WTC11 (cell line): ENCODE results near the gene CORO2B. TPM values are rescaled to one million over a fixed set of nuclear protein-coding genes. Genes with fewer than 3 reads are reported as not detected.

Experiments
- ATAC-seq: fragments of 200-7000 bp; cut with Tn5 transposase; 2 replicates; pipeline ENCODE4 v1.10.0; 2021; ENCODE audit warnings: mild to moderate bottlenecking, moderate library complexity
- CTCF ChIA-PET: fragments of 300-600 bp; sonication (Branson Sonifier 250); formaldehyde crosslinking; loops from one replicate; lab custom pipeline; 2021; ENCODE audit warnings: antibody characterized with exemption; lab: Charles Lee
- POLR2A ChIA-PET: fragments of 350-600 bp; sonication (Branson Sonifier 250); formaldehyde crosslinking; loops from one replicate; lab custom pipeline; 2021; ENCODE audit warnings: antibody characterized with exemption; lab: Charles Lee
- DNase-seq: peaks from one replicate; pipeline ENCODE4 v3.0.0; 2021; ENCODE audit warnings: low spot score
- H3K27ac Mint-ChIP-seq: 2 replicates; pipeline ENCODE4 v1.8.0; 2021; ENCODE audit warnings: mixed read lengths
- H3K27me3 Mint-ChIP-seq: 2 replicates; pipeline ENCODE4 v1.8.0; 2021; ENCODE audit warnings: low read depth, mild to moderate bottlenecking, moderate library complexity, mixed read lengths
- H3K36me3 Mint-ChIP-seq: 2 replicates; pipeline ENCODE4 v1.8.0; 2021; ENCODE audit warnings: mixed read lengths
- H3K4me1 Mint-ChIP-seq: 2 replicates; pipeline ENCODE4 v1.8.0; 2022; ENCODE audit warnings: mixed read lengths
- H3K4me3 Mint-ChIP-seq: 2 replicates; pipeline ENCODE4 v1.8.0; 2021; ENCODE audit warnings: mild to moderate bottlenecking, moderate library complexity, mixed read lengths
- H3K9me3 Mint-ChIP-seq: 2 replicates; pipeline ENCODE4 v1.8.0; 2021; ENCODE audit warnings: mixed read lengths
- AFF4 ChIP-seq: sonication (generic); formaldehyde crosslinking; IDR thresholded peaks from 2 replicates; pipeline ENCODE4 v1.8.1; 2023; ENCODE audit warnings: mild to moderate bottlenecking, missing genetic modification reagents, borderline replicate concordance
- AR ChIP-seq: fragments of 250-450 bp; sonication (Bioruptor Pico); IDR thresholded peaks from 2 replicates; pipeline ENCODE4 v1.9.0; 2021; ENCODE audit warnings: mild to moderate bottlenecking
- ARID4B ChIP-seq: sonication (generic); formaldehyde crosslinking; IDR thresholded peaks from 2 replicates; pipeline ENCODE4 v1.8.0; 2023; ENCODE audit warnings: missing genetic modification reagents, mild to moderate bottlenecking, borderline replicate concordance
- CREB1 ChIP-seq: sonication (generic); formaldehyde crosslinking; IDR thresholded peaks from 2 replicates; pipeline ENCODE4 v1.8.0; 2023; ENCODE audit warnings: mild to moderate bottlenecking, missing genetic modification reagents
- CREM ChIP-seq: sonication (generic); formaldehyde crosslinking; IDR thresholded peaks from 2 replicates; pipeline ENCODE4 v1.8.1; 2022; ENCODE audit warnings: mild to moderate bottlenecking, missing genetic modification reagents, moderate library complexity
- EMX1 ChIP-seq: fragments of 250-450 bp; sonication (Bioruptor Pico); IDR thresholded peaks from 2 replicates; pipeline ENCODE4 v1.8.0; 2021; ENCODE audit warnings: mild to moderate bottlenecking
- ETV6 ChIP-seq: sonication (generic); formaldehyde crosslinking; IDR thresholded peaks from 2 replicates; pipeline ENCODE4 v1.8.1; 2022; ENCODE audit warnings: mild to moderate bottlenecking, missing genetic modification reagents
- FOXJ3 ChIP-seq: sonication (generic); formaldehyde crosslinking; IDR thresholded peaks from 2 replicates; pipeline ENCODE4 v1.9.0; 2021; ENCODE audit warnings: missing genetic modification reagents, mild to moderate bottlenecking, borderline replicate concordance
- FOXK1 ChIP-seq: sonication (generic); formaldehyde crosslinking; IDR thresholded peaks from 2 replicates; pipeline ENCODE4 v1.8.0; 2022; ENCODE audit warnings: mild to moderate bottlenecking, moderate library complexity, missing genetic modification reagents
- GRHL2 ChIP-seq: fragments of 250-450 bp; sonication (Bioruptor Pico); IDR thresholded peaks from 2 replicates; pipeline ENCODE4 v1.8.0; 2022; ENCODE audit warnings: mild to moderate bottlenecking, moderate library complexity; ENCODE audit not compliant: insufficient replicate concordance, severe bottlenecking
- JAZF1 ChIP-seq: fragments of 250-450 bp; sonication (Bioruptor Pico); IDR thresholded peaks from 2 replicates; pipeline ENCODE4 v1.9.0; 2021; ENCODE audit warnings: moderate library complexity, mild to moderate bottlenecking, inconsistent platforms
- JUN ChIP-seq: sonication (generic); formaldehyde crosslinking; IDR thresholded peaks from 2 replicates; pipeline ENCODE4 v1.8.0; 2023; ENCODE audit warnings: mild to moderate bottlenecking, missing genetic modification reagents
- KAT7 ChIP-seq: sonication (generic); formaldehyde crosslinking; IDR thresholded peaks from 2 replicates; pipeline ENCODE4 v1.8.1; 2023; ENCODE audit warnings: missing genetic modification reagents, mild to moderate bottlenecking, borderline replicate concordance
- MAX ChIP-seq: sonication (generic); formaldehyde crosslinking; IDR thresholded peaks from 2 replicates; pipeline ENCODE4 v1.8.0; 2022; ENCODE audit warnings: mild to moderate bottlenecking, missing genetic modification reagents
- MLX ChIP-seq: sonication (generic); formaldehyde crosslinking; IDR thresholded peaks from 2 replicates; pipeline ENCODE4 v1.8.1; 2023; ENCODE audit warnings: mild to moderate bottlenecking, missing genetic modification reagents, moderate library complexity
- NFYB ChIP-seq: sonication (generic); formaldehyde crosslinking; conservative IDR thresholded peaks from 2 replicates; pipeline ENCODE4 v1.8.0; 2022; ENCODE audit warnings: low read depth, missing genetic modification reagents
- NR1H2 ChIP-seq: sonication (generic); formaldehyde crosslinking; IDR thresholded peaks from 2 replicates; pipeline ENCODE4 v1.9.0; 2021; ENCODE audit warnings: mild to moderate bottlenecking, moderate library complexity, missing genetic modification reagents
- SMAD3 ChIP-seq: sonication (generic); formaldehyde crosslinking; IDR thresholded peaks from 2 replicates; pipeline ENCODE4 v1.8.0; 2022; ENCODE audit warnings: missing genetic modification reagents, mild to moderate bottlenecking, borderline replicate concordance
- SP1 ChIP-seq: sonication (generic); formaldehyde crosslinking; conservative IDR thresholded peaks from 2 replicates; pipeline ENCODE4 v1.8.1; 2022; ENCODE audit warnings: missing genetic modification reagents
- TCF7 ChIP-seq: sonication (generic); formaldehyde crosslinking; IDR thresholded peaks from 2 replicates; pipeline ENCODE4 v1.8.0; 2022; ENCODE audit warnings: mild to moderate bottlenecking, low read depth, missing genetic modification reagents, moderate library complexity
- TP53 ChIP-seq: sonication (generic); formaldehyde crosslinking; IDR thresholded peaks from 2 replicates; pipeline ENCODE4 v1.8.1; 2023; ENCODE audit warnings: mild to moderate bottlenecking, missing genetic modification reagents
- ZBTB21 ChIP-seq: sonication (generic); formaldehyde crosslinking; IDR thresholded peaks from 2 replicates; pipeline ENCODE4 v1.8.1; 2023; ENCODE audit warnings: mild to moderate bottlenecking, missing genetic modification reagents, borderline replicate concordance
- ZMAT4 ChIP-seq: fragments of 250-450 bp; sonication (Bioruptor Pico); IDR thresholded peaks from 2 replicates; pipeline ENCODE4 v1.9.0; 2021; ENCODE audit warnings: mild to moderate bottlenecking
- ZNF317 ChIP-seq: sonication (generic); formaldehyde crosslinking; IDR thresholded peaks from 2 replicates; pipeline ENCODE4 v1.8.1; 2023; ENCODE audit warnings: low read depth, mild to moderate bottlenecking, moderate library complexity, missing genetic modification reagents, borderline replicate concordance
- total RNA-seq: library from RNA; stranded (reverse); gene quantifications from 3 replicates; pipeline ENCODE4 v1.2.3, GENCODE V29; 2021

The CORO2B gene
- total RNA-seq, 1 experiment from 2014 or later = 4.9 TPM

- POLR2A ChIA-PET = no interaction called here
- ATAC-seq = peak; percentile 85
- H3K27me3 Mint-ChIP-seq = no peaks in the 10 kb centered on the region
- no peak for TF ChIP-seq ETV6 (CRISPR knock-in tag)
- 0 out of 2 replicates have a peak, but pooled peaks have one; percentile 24 for TF ChIP-seq FOXK1 (CRISPR knock-in tag)
- TF ChIP-seq ARID4B (CRISPR knock-in tag) = no peak
- TF ChIP-seq JAZF1 (CRISPR knock-in tag) = no peak
- no peak for TF ChIP-seq SP1 (CRISPR knock-in tag)
- no peak for TF ChIP-seq JUN (CRISPR knock-in tag)
- TF ChIP-seq, all 79 proteins: peak for 1
- no peaks in the 10 kb centered on the region for H3K9me3 Mint-ChIP-seq
- peak; percentile 63 for DNase-seq
- CTCF ChIA-PET = interaction anchor here (0.7 to 9.6 kb wide), 38 partner anchors 9 to 325 kb away, joined by 3 to 127 read pairs (median 4); no protein-coding TSS in a partner anchor
- peaks cover 24% of the 10 kb centered on the region for H3K4me1 Mint-ChIP-seq
- H3K36me3 Mint-ChIP-seq = no peaks in the 10 kb centered on the region
- no peak overlapping the region for H3K27ac Mint-ChIP-seq
- no peak overlapping the region for H3K4me3 Mint-ChIP-seq
Measured at GRCh38 chr15:68631601-68632051, 52.8 kb downstream of the CORO2B start.

GRCh38 chr15:68632101-68632500 lies 53.3 kb downstream of the CORO2B start:
- H3K27me3 Mint-ChIP-seq = no peaks in the 10 kb centered on the region
- no peaks in the 10 kb centered on the region for H3K36me3 Mint-ChIP-seq
- H3K4me1 Mint-ChIP-seq = peaks cover 23% of the 10 kb centered on the region
- DNase-seq (no peak), ATAC-seq (no peak)
- H3K9me3 Mint-ChIP-seq = no peaks in the 10 kb centered on the region
- no peak overlapping the region for H3K27ac Mint-ChIP-seq
- ChIA-PET CTCF (interaction anchor here (0.5 to 9.6 kb wide), 32 partner anchors 8 to 326 kb away, joined by 3 to 127 read pairs (median 5); no protein-coding TSS in a partner anchor), POLR2A (interaction anchor here (1.3 kb wide), 1 partner anchor 42 kb away, joined by 3 read pairs; no protein-coding TSS in a partner anchor)
- no peak overlapping the region for H3K4me3 Mint-ChIP-seq
- TF ChIP-seq KAT7 (CRISPR knock-in tag) (no peak), ZBTB21 (no peak), EMX1 (CRISPR knock-in tag) (no peak), MLX (CRISPR knock-in tag) (no peak), NFYB (CRISPR knock-in tag) (no peak), TCF7 (CRISPR knock-in tag) (no peak), ZNF317 (CRISPR knock-in tag) (no peak), CREB1 (CRISPR knock-in tag) (no peak), CREM (CRISPR knock-in tag) (no peak), NR1H2 (no peak), FOXJ3 (no peak), SMAD3 (CRISPR knock-in tag) (no peak), TP53 (CRISPR knock-in tag) (no peak), MAX (CRISPR knock-in tag) (no peak), GRHL2 (CRISPR knock-in tag) (no peak), ZMAT4 (CRISPR knock-in tag) (no peak), AFF4 (CRISPR knock-in tag) (no peak), AR (no peak)
